Activated CD4-positive, CD25-positive, alpha-beta regulatory T cell treated with anti-CD3 and anti-CD28 coated beads, Interleukin-2, amount 50 U/mL, for 16 hours (primary cell): ENCODE data around the gene AKAP1.

Experiments used
- DNase-seq: peaks from one replicate; pipeline ENCODE4 v3.0.0-alpha.2; 2020; ENCODE audit warnings: low read depth, low spot score

Gene AKAP1

DNA sequence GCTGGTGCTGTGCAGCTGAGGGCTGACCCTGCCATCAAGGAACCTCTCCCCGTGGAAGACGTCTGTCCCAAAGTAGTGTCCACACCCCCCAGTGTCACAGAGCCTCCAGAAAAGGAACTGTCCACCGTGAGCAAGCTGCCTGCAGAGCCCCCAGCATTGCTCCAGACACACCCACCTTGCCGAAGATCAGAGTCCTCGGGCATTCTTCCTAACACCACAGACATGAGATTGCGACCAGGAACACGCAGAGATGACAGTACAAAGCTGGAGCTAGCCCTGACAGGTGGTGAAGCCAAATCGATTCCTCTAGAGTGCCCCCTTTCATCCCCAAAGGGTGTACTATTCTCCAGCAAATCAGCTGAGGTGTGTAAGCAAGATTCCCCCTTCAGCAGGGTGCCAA lies 20.5 kb downstream of the AKAP1 start:
- no peak for DNase-seq

DNA sequence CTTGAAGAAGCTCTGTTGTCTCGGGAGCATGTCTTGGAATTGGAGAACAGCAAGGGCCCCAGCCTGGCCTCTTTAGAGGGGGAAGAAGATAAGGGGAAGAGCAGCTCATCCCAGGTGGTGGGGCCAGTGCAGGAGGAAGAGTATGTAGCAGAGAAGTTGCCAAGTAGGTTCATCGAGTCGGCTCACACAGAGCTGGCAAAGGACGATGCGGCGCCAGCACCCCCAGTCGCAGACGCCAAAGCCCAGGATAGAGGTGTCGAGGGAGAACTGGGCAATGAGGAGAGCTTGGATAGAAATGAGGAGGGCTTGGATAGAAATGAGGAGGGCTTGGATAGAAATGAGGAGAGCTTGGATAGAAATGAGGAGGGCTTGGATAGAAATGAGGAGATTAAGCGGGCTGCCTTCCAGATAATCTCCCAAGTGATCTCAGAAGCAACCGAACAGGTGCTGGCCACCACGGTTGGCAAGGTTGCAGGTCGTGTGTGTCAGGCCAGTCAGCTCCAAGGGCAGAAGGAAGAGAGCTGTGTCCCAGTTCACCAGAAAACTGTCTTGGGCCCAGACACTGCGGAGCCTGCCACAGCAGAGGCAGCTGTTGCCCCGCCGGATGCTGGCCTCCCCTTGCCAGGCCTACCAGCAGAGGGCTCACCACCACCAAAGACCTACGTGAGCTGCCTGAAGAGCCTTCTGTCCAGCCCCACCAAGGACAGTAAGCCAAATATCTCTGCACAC lies 21.2 kb downstream of the AKAP1 start:
- no peak for DNase-seq

DNA sequence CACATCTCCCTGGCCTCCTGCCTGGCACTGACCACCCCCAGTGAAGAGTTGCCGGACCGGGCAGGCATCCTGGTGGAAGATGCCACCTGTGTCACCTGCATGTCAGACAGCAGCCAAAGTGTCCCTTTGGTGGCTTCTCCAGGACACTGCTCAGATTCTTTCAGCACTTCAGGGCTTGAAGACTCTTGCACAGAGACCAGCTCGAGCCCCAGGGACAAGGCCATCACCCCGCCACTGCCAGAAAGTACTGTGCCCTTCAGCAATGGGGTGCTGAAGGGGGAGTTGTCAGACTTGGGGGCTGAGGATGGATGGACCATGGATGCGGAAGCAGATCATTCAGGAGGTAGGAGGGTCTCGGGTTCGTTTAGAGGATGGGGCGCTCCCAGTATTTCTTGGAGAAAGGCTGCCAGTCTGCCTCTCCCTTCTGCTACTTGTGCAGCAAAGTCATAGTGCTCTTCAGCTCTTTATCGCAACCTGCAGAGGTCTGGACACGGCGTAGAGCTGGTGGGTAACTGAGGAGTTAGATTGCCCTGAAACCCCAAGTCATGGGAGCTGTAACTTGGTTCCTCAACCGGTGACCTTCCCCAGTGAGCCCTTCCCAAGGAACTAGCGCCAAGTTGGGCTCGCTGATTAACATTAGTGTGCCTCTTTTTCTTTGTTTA lies 21.9 kb downstream of the AKAP1 start:
- no peak for DNase-seq

DNA sequence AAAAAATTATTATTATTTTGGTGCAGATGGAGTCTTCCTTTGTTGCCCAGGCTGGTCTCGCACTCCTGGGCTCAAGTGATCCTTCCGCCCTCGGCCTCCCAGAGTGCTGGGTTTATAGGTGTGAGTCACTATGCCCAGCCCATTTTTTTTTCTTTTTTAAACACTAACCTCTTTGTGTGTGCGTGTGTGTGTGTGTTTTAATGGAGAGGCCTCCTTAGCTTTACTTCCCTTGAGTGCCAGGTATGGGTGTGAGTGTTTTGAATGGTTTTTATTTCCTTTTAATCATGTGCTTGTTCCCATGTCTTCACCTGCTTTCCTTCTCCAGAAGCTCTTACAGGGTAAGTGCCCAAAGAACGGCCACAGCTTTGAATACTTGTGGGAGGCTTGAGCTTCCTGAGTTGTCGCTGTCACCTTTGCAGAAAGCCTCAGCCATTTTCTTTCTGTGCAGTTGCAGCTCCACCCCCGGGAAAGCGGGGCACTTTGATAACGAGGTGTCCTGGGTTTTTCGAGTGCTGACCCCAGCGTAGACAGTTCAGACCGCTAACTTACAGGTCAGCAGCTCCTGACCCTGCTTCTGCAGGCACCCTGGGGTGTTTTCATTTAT lies 22.6 kb downstream of the AKAP1 start:
- no peak for DNase-seq

DNA sequence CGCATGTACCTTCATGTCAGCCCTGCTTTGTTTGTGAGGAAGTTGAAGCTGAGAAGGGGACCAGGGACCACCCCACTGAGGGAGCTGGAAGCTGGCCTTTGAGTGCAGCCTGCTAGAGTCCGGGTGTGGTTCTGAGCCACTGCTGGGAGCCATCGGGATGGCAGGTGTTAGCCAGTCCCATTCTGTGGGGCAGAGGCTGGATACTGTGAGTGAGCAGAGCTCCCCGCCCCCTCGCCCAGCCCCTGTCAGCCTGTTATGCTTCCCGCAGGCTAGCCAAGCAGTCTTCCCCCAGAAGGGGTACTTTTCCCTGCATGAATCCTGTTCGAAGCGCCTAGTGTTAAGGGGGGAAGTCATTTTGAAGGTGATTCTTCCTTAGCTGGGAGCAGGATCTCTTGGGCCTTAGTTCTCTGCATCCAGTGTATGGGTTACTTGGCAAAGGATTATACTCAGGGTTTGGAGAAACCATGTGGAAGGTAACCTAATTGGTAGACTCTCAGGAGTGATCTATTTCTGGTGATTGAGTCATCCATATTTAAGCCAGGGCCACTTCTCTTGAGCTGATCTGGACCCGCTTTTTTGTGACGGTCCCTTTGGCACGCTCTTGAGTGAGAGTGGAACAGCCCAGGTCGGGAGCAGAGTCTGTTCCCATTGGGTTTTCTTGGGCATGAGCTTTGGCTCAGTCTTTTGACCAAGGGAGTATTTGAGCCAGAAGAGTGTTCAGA lies 23.8 kb downstream of the AKAP1 start:
- DNase-seq, result no peak

DNA sequence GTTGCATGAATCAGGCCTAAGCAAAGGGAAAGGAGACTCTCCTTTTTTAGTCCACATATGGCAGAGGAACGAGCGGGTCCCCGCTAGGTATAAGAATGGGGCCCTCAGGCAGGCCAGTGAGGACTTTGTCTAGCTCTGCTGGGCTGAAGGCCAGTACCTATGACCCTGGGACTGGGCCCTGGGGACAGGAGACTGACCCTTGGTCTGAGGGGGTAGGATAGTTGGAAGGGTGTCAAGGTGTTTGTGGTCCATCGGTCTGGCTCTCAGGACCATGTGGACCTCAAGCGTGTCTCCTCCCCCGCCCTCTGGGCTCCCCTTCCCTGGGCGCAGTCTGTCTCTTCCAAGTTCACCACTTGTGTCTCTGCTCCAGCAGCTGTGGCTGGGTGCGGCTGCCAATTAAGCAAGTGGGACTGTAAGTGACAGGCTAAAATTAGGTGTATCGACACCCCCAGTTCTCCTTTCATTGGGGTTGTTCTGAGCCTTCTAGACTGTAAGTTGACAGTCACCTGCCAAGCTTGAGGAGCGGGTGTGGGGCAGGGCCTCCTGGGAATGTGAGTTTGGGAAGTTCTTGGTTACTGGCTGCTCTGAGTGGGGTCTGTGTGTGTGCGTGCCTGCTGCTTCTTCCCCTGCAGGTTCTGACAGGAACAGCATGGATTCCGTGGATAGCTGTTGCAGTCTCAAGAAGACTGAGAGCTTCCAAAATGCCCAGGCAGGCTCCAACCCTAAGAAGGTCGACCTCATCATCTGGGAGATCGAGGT lies 24.5 kb downstream of the AKAP1 start:
- DNase-seq, result no peak

DNA sequence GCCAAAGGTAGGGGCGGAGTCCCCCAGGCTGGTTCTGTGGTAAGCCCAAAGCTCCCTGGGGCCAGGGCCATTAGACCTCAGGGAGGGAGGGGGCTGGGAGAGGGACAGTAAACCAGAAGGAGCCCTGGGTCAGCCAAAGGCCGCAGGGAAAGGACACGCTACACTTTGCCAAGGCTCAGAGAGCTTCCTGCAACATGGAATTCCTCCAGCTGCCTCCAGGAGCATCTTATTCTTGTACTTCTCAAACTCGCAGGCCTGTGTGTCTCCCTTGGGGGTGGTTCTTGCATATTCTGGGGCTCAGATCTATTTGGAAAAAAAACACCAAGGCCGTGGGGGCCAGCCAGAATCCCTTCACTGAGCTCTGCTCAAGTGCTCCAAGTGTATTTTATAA lies 25.1 kb downstream of the AKAP1 start:
- DNase-seq, result no peak

DNA sequence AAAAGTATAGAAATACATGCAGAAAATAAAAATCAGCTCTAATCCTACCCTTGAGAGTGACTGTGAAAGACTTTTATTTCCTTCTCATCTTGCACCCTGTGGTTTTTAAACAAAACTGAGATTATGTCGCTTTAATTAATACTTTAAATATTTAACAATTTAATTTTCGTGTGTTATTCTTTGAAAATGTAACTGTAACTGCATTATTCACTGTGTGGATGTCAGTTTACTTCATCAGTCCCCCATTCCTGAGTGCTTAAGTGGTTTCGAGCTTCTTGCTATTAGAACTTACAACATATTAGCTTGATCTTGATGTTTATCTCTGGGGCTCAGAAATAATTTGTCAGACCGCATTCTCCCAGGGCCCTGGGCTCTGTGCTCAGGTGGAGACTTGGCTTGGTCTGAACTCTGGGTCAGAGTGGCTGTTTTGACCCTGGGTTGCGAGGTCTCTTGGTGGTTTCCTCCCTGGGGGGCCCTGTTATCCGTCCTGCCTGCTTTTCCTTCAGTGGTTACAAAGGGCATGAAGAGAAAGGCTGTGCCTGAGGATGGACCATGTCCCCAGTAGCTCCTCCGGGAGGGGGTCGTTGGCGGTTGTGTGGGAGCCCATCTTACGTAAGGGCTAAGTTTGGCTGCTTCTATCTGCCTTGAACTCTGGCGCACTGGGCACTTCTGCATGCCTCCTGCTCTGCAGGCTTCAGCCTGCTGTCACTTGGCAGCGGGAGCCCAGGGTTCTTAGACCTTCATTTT lies 25.7 kb downstream of the AKAP1 start:
- no peak for DNase-seq

DNA sequence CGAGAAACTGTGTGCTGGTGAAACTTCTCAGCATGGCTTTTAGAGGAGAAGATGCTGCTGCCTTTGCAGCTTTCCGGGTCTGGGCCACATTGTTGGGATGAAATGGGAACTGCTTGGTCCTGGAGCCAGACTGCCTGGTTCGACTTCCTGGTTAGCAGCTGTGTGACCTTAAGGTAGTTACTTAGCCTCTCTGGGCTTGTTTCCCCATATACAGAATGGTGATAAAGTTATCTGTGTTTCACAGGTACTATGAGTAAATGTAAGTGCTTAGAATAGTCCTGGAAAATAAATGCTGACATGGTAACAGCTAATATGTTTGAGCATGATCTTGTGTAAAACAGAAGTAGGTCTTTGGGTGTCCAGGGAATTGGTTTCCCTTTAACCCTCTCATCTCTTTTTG lies 26.3 kb downstream of the AKAP1 start:
- no peak for DNase-seq

DNA sequence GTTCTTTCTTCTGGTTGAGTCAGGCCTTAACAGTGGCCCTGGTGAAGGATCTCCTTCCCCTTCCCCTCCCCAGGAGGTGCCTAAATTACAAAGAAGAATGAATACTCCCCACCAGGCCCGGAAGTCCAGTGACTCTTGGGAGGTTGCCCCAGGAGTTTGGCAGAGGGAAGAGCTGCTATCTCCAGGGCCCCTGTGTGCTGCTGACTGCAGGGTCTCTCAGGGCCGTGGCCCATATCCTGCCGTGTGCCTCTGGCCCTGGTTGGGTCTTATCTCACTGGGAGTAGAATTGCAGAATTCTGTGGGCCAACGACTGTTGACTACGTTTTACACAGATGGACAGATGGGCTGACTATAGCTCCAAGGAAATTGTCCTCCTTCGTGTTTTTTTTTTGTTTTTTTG lies 28.0 kb downstream of the AKAP1 start:
- DNase-seq, result no peak

DNA sequence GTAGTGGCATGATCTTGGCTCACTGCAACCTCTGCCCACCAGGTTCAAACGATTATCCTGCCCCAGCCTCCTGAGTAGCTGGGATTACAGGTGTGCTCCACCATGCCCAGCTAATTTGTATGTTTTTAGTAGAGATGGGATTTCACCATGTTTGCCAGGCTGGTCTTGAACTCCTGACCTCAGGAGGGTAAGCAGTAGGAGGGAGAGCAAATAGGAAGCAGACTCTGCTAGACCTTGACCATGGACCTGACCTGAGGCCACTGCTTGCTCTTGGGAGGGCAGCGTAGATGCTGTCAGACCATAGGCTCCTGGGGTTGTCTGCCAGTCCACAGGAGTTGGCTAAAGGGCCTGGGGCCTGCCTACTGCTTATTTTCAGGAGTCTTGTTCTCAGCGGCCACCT lies 28.6 kb downstream of the AKAP1 start:
- no peak for DNase-seq

DNA sequence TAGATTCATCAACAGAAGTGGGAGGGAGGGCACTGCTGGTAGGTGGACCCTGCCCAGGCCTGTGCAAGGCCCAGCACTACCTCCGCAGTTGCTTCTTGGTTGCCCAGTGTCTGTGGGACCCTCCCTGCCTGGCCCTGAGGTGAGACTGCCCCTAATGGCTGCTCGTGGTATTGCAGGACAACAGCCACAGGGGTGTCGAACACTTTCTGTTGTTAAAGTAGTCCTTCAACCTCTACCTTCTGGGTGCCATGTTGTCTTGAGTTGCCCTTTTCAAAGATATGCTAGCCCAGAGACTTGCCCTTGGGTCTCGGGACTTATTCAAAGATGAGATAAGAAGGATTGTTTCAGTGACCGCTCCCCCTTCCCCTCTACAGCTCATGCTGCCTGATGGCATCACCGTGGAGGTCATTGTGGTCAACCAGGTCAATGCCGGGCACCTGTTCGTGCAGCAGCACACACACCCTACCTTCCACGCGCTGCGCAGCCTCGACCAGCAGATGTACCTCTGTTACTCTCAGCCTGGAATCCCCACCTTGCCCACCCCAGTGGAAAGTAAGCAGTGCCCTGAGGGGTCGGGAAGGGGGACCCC lies 29.1 kb downstream of the AKAP1 start:
- peak; percentile 50 for DNase-seq

DNA sequence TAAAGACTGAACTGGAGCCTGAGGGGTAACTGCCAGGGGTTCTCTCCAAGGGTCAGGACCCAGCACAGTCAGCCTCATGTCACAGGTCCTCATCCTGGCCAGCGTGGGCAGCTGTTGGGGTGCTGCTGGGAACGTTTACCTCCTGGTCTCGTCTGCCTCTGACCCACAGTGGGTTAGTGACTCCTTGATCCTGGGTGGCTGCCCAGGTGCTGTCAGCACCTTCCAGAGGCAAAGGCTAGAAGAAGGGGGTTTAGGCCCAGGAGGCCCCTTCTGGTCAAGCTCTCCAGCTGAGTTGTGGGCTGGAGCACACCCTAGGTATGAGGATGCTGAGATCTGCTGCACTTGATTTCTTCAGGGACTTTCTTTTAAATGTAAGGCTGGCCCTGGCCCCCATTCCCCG lies 30.3 kb downstream of the AKAP1 start:
- DNase-seq, result no peak

DNA sequence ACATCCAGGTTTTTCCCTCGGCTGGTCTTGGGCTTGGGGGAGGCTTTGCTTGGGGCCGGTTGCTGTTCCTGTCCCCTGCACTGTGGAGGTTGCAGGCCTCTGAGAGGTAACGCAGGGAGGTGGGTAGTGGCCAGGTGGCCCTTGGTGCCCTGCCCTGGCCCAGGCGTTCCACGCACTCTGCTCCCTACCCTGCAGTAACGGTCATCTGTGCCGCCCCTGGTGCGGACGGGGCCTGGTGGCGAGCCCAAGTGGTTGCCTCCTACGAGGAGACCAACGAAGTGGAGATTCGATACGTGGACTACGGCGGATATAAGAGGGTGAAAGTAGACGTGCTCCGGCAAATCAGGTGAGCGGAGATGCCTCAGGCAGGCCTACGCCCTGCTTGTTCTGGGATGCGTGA lies 30.9 kb downstream of the AKAP1 start:
- no peak for DNase-seq

DNA sequence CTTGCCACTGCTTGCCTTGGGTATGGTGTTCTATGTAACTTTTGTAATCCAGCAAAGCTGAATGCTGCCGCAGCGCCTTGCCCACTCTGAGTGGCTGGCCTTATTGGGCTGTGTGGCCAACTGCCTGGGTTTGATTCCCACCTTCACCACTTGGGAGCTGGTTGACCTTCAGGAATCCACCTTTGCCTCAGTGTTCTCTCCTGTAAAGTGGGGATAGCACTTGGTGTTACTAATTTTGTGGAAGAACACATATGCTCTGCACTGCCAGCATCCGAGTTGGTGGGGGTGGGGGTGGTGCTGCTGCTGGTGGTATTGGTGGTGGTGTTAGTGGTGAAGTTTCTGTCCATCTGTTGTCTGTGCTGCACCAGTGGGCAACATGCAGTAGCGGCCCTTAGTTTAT lies 32.8 kb downstream of the AKAP1 start:
- no peak for DNase-seq

DNA sequence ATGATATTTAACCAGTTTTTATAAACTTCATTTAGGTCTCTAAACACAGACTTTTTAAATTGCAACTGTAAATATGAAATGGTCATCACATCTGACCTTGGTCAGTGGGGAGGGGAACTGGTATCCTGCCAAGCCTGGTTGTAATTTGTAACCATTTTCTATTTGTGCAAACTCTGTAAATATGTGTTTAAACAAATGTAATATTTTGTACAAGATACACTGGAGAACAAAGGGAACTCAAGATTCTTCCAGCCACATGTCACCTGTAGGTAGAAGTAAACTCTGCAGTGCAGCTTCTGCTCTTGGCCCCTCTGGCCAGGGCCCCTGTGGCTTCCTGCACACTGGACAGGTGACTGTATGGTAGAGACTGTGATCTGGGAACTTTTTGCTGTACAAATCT lies 35.8 kb downstream of the AKAP1 start:
- no peak for DNase-seq

DNA sequence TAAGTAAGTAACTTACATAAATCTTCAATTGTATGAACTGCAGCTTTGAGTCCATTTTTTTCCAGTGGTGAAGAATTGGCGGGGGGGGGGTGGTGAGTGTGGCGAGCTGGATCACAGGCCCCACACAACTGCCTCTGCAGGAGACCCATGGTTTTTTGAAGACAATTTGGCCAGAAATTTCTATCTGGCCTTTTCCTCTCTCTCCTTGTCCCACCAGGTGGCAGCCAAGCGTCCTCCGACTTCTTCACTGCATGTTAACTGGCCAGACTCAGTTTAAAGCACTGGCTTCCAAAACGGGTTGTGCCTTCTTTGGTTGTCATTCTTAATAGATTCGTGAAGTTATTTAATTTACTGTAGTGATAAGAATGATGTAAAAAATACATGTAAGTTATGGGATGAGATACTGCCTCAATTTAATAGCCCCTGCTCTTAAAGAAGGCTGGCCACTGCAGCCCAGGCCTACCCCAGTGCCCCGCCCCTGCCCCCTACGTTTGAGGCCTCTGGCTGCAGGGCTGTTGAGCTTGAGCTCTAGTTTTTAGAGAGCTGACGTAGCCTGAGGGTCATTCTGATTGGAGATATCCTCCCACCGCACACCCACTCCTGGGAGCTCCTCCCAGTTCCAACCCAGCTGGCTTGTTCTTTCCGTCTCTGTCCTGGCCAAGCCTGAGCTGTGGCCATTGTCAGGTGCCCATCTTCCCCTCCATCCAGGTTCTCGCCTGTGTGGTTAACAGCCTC lies 36.4 kb downstream of the AKAP1 start:
- no peak for DNase-seq

DNA sequence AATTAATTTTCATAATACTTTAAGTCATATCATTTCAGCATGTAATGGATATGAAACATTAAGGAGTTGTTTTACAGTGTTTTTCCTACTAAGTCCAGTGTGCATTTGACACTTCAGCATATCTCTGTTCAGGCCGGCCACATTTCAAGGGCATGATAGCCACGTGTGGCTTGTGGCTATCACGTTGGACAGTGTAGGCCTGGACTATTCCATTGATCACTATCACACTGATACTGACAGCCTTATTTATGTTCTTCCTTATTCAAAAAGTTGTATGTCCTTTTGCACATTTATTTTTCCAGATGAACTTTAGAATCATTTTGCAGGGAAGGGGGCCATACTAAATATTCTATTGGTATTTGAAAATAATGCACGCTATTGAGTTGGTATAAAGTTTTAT lies 39.0 kb downstream of the AKAP1 start:
- DNase-seq, result no peak

DNA sequence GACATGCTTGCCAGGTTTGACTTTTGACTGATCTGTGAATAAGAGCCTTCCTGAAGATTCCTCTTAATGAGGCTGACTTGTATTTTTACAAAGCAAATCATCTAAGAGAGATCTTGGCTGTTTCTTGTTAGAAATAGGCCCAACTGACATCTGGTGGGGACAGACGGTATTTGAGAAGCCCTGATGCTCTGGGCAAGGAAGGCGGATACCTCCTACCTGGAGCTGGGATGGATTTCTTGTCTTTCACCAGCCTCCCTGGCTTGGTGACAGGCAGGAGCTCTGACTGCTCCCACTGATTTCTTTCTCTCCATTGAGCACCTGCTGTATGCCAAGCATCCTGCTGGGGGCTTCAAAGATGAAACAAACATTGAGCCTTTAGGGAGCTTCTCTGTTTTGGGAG lies 40.4 kb downstream of the AKAP1 start:
- DNase-seq, result no peak

DNA sequence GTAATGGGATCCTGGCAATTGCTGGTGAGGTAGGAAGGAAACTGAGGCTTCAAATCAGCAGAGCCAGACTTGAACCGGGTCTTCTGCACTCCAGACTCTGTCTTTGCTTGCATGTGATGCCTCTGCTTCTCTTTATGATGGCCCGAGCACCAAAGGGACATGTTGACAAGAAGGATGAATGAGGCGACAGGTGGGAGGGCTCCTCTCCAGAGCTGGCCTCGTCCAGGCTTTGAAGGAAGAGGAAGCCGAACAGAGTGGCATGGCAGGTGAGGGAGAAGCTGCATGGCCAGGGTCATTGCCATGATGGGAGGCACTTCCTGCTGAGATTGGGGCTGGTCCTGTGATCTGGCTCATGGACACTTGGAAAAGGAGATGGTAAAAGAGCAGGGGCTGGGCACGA lies 40.8 kb downstream of the AKAP1 start:
- no peak for DNase-seq
